Thyroid gland (tissue), 4 donors: ENCODE data around the gene ZNF862. TPM values are rescaled to one million over a fixed set of nuclear protein-coding genes. Genes with fewer than 3 reads are reported as not detected.

Source experiments
- DNase-seq, 2 donors: peaks; one replicate each; pipeline ENCODE4 v3.0.0-alpha.2; 2019
- H3K27ac ChIP-seq, 3 donors: fragments of 200-600 bp; sonication (generic); 1 replicate in 2 of 3; 2 replicates in 1 of 3; pipeline ENCODE4 v1.5.1; 2016 to 2019; ENCODE audit warnings: mild to moderate bottlenecking in 1 of 3, moderate library complexity in 1 of 3
- H3K27me3 ChIP-seq: fragments of 200-600 bp; sonication (generic); one replicate; pipeline ENCODE4 v1.5.1; 2019
- H3K36me3 ChIP-seq, 2 donors: fragments of 200-600 bp; sonication (generic); one replicate each; pipeline ENCODE4 v1.5.1; 2016 to 2019
- H3K4me1 ChIP-seq, 2 donors: fragments of 200-600 bp; sonication (generic); one replicate each; pipeline ENCODE4 v1.5.1; 2017 to 2019
- H3K4me3 ChIP-seq, 3 donors: fragments of 200-600 bp; sonication (generic); replicated peaks in 1 of 3; 1 replicate in 2 of 3; 2 replicates in 1 of 3; pipeline ENCODE4 v1.5.1; 2016; ENCODE audit warnings: mild to moderate bottlenecking in 1 of 3
- H3K9me3 ChIP-seq: fragments of 200-600 bp; sonication (generic); one replicate; pipeline ENCODE4 v1.5.1; 2017
- POLR2A ChIP-seq, 2 donors: fragments of 450-650 bp; IDR thresholded peaks; one replicate each; pipeline ENCODE4 v1.6.1; 2017; ENCODE audit warnings: antibody characterized with exemption in 2 of 2, mild to moderate bottlenecking in 2 of 2, moderate library complexity in 1 of 2
- WGBS, 2 donors: methylation state at CpG; one replicate each; pipeline ENCODE4 v1.1.5; 2017; 5-methylcytosine and 5-hydroxymethylcytosine counted together
- intact Hi-C: fragments of 100-400 bp; cut with DNase I; formaldehyde crosslinking; loops from one replicate; pipeline ENCODE4 v1.15.1; 2023
- total RNA-seq, 4 donors: library from RNA; depleted of rRNA; stranded (reverse); fragments of >200 nt; gene quantifications; one replicate each; pipeline ENCODE4 v1.2.3, GENCODE V29; 2016
- TF ChIP-seq, protein P1 (sequence below), 6 experiments: fragments of 200-600 bp in 3 of 6; fragments of 450-650 bp in 3 of 6; sonication (generic) in 3 of 6; IDR thresholded peaks; one replicate each; pipeline ENCODE4 v1.5.1; 2016 to 2019; ENCODE audit warnings: antibody characterized with exemption in 6 of 6, mild to moderate bottlenecking in 2 of 6, inconsistent platforms in 1 of 6, moderate library complexity in 1 of 6

The ZNF862 gene
- total RNA-seq, 4 donors from 2014 or later, result 23.6 to 53.7 (median 39.3) TPM

DNA sequence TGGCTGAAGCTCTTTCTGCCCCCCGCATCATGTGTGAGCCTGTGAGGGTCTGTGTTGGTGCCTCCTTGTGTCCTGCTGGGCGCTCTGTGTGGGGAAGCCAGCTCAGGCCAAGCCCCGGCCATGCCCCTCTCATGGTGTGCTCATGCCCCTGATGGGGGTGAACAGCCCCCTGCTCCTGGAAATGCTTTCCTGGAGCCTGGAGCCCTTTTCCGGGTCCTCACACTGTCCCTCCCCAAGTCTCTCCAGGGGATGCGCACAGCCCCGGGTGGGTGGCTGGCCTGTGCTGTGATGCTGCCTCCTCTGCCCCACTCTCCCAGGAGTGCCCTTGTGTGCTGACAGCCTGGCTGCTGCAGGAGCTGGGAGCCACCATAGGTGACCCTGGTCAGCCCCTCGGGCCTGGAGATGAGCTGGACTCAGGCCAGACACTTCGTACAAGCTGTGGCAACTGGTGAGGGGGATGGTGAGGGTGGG lies 20.8 kb upstream of the ZNF862 start:
- Histone ChIP-seq H3K36me3 (no peaks in the 10 kb centered on the region), H3K27me3 (no peaks in the 10 kb centered on the region), H3K4me3 (no peak overlapping the region), H3K4me1 (peaks cover 5 to 6% of the 10 kb centered on the region in 2 donors), H3K9me3 (no peaks in the 10 kb centered on the region), H3K27ac (no peak overlapping the region)
- intact Hi-C loops, result no loop called here
- no peak for DNase-seq
- WGBS, 2 donors, result 67 to 70% methylated on average over 6 to 8 of the region's 8 CpGs
- TF ChIP-seq, protein P1, sequence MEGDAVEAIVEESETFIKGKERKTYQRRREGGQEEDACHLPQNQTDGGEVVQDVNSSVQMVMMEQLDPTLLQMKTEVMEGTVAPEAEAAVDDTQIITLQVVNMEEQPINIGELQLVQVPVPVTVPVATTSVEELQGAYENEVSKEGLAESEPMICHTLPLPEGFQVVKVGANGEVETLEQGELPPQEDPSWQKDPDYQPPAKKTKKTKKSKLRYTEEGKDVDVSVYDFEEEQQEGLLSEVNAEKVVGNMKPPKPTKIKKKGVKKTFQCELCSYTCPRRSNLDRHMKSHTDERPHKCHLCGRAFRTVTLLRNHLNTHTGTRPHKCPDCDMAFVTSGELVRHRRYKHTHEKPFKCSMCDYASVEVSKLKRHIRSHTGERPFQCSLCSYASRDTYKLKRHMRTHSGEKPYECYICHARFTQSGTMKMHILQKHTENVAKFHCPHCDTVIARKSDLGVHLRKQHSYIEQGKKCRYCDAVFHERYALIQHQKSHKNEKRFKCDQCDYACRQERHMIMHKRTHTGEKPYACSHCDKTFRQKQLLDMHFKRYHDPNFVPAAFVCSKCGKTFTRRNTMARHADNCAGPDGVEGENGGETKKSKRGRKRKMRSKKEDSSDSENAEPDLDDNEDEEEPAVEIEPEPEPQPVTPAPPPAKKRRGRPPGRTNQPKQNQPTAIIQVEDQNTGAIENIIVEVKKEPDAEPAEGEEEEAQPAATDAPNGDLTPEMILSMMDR (IDR thresholded peaks at IDR 0.05), result no peak
- no peak for TF ChIP-seq POLR2A (IDR thresholded peaks at IDR 0.05)

DNA sequence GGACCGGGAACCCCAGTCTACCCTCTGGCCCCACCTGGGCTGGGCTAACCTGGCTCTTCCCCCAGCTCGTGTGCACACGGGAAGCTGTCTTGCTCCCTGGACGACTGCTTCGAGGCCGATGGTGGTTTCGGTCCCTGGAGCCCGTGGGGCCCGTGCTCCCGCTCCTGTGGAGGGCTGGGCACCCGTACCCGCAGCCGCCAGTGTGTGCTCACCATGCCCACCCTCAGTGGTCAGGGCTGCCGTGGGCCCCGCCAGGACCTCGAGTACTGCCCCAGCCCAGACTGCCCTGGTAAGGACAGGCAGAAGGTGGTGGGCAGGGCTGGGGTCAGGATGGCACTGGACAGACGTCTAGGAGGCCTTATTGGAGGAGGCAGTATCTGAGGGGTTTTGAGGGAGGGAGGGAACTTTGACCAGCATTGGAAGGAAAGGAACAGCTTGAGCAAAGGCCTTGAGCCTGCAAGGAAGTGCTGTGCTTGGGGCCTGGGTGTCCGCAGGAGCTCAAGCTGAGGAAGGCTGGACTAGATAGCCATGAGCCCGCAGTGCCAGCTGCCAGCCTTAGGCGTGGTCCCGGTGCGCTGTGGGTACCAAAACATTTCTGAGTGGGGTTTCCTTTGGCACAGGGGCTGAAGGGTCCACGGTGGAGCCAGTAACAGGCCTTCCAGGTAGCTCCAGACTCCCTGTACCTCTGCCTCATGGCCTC lies 20.2 kb upstream of the ZNF862 start:
- no peak for DNase-seq
- 82 to 83% methylated on average over 14 to 21 of the region's 23 CpGs for WGBS, 2 donors

DNA sequence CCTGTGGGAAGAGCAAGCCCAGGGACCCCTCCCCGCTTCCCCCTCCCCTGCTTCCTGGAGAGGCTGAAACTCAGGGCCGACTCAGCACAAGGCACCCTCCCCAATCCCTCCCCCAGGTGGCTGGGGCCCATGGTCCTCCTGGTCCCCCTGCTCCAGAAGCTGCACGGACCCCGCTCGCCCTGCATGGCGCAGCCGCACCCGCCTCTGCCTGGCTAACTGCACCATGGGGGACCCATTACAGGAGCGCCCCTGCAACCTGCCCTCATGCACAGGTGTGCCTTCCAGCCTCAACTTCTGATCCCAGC lies 19.7 kb upstream of the ZNF862 start:
- Histone ChIP-seq H3K27ac (no peak overlapping the region), H3K4me3 (no peak overlapping the region), H3K4me1 (peaks cover 5 to 6% of the 10 kb centered on the region in 2 donors), H3K27me3 (no peaks in the 10 kb centered on the region), H3K36me3 (no peaks in the 10 kb centered on the region), H3K9me3 (no peaks in the 10 kb centered on the region)
- DNase-seq, result no peak
- TF ChIP-seq, protein P1 (IDR thresholded peaks at IDR 0.05), result no peak
- no peak for TF ChIP-seq POLR2A (IDR thresholded peaks at IDR 0.05)
- intact Hi-C loops, result no loop called here
- 77 to 92% methylated on average over 3 to 9 of the region's 9 CpGs for WGBS, 2 donors

More for the DNA sequence above, 20.2 kb upstream of the ZNF862 start:
- no peaks in the 10 kb centered on the region for H3K36me3 ChIP-seq
- H3K4me3 ChIP-seq, result no peak overlapping the region
- H3K4me1 ChIP-seq, result peaks cover 5 to 6% of the 10 kb centered on the region in 2 donors
- no peak overlapping the region for H3K27ac ChIP-seq
- no peaks in the 10 kb centered on the region for H3K27me3 ChIP-seq
- TF ChIP-seq, protein P1 (IDR thresholded peaks at IDR 0.05), result no peak
- no peak for TF ChIP-seq POLR2A (IDR thresholded peaks at IDR 0.05)
- H3K9me3 ChIP-seq, result no peaks in the 10 kb centered on the region
- intact Hi-C loops, result no loop called here

DNA sequence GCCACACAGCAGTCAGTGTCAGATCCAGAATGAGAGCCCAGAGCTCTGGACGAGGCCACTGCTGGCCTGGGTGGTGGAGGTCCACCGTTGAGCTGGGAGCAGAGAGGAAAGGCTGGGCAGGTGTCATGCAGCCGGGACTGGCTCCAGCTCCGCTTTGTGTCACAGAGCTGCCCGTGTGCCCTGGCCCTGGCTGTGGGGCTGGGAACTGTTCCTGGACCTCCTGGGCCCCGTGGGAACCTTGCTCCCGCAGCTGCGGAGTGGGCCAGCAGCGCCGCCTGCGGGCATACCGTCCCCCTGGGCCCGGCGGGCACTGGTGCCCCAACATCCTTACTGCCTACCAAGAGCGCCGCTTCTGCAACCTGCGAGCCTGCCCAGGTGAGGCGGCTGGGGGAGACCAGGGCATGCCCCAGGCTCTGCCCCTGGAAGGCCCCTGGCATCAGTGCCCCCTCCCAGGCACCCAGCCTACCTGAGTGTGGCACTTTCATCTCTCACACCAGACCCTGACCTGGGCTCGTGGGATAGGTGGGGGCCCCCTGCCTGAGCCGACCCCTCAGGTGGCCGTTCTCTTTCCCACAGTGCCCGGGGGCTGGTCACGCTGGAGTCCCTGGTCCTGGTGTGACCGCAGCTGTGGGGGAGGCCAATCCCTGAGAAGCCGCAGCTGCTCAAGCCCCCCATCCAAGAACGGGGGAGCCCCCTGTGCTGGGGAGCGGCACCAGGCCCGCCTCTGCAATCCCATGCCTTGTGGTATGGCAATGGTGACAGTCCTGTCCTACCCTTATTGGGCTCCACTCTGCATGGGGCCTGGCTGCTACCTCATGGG lies 18.8 kb upstream of the ZNF862 start:
- Histone ChIP-seq H3K27ac (no peak overlapping the region), H3K4me3 (no peak overlapping the region), H3K9me3 (no peaks in the 10 kb centered on the region), H3K27me3 (no peaks in the 10 kb centered on the region), H3K4me1 (peaks cover 5 to 6% of the 10 kb centered on the region in 2 donors), H3K36me3 (no peaks in the 10 kb centered on the region)
- 81 to 93% methylated on average over 9 to 21 of the region's 28 CpGs for WGBS, 2 donors
- no peak for TF ChIP-seq POLR2A (IDR thresholded peaks at IDR 0.05)
- TF ChIP-seq, protein P1 (IDR thresholded peaks at IDR 0.05), result no peak
- intact Hi-C loops, result no loop called here
- no peak for DNase-seq

DNA sequence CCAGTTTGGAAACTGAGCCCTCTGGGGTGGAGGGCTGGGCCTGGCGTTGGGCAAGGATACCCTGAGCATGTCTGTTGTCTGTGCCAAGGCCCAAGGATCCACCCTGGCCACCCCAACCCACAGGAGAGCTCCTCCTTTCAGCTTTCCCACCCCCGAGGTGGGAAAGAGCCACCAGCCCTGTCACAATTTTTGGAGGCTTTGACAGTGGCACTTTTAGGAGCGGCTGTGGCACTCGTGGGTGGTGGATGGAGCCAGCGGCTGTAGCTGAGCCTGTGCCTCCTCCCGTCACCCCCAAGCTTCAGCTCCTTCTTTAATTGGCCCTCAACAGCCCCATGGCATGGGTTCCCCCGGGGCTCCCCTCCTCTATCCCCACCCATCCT lies 18.2 kb upstream of the ZNF862 start:
- Histone ChIP-seq H3K27me3 (no peaks in the 10 kb centered on the region), H3K27ac (no peak overlapping the region), H3K4me1 (peaks cover 5 to 6% of the 10 kb centered on the region in 2 donors), H3K36me3 (no peaks in the 10 kb centered on the region), H3K9me3 (no peaks in the 10 kb centered on the region), H3K4me3 (no peak overlapping the region)
- intact Hi-C loops, result no loop called here
- no peak for DNase-seq
- TF ChIP-seq, protein P1 (IDR thresholded peaks at IDR 0.05), result no peak
- TF ChIP-seq POLR2A (IDR thresholded peaks at IDR 0.05), result no peak
- WGBS, 2 donors, result 81 to 95% methylated on average over 6 to 7 of the region's 7 CpGs
